NCI-H82 treated with DMSO at 0.1 percent for 48 hours (cell line): ENCODE measurements around the gene AK9.
"Not testable (repeated sequence)": the region's sequence is repeated elsewhere in the genome, so short reads cannot be mapped to it uniquely, and the experiment has no call there.

ENCODE experiments used
- DNase-seq: peaks from one replicate; lab custom pipeline; 2025; ENCODE audit not compliant: unreplicated experiment; lab: John Stamatoyannopoulos, UW

The AK9 gene

GRCh38 chr6:109690737-109691621 lies at the start of gene AK9, which contains the start of gene FIG4:
Gene AK9, minus strand, starts transcription at chr6:109691202. Its CDS starts 15,457 bp downstream, at chr6:109675745.
Gene FIG4, plus strand, starts transcription at chr6:109691296. Its CDS starts 140 bp downstream, at chr6:109691436.
- peak; percentile 92 for DNase-seq

- DNase-seq = no peak
Observed at GRCh38 chr6:109740787-109741186, 49.8 kb upstream of the AK9 start.

GRCh38 chr6:109739686-109740085 lies 48.7 kb upstream of the AK9 start:
- DNase-seq = no peak

- DNase-seq = no peak
Observed at GRCh38 chr6:109738667-109739066, 47.7 kb upstream of the AK9 start.

- DNase-seq = no peak
Observed at GRCh38 chr6:109738255-109738654, 47.3 kb upstream of the AK9 start.

- no peak for DNase-seq
Observed at GRCh38 chr6:109736273-109737025, 45.4 kb upstream of the AK9 start.

GRCh38 chr6:109725250-109725649 lies 34.2 kb upstream of the AK9 start:
- not testable (repeated sequence) for DNase-seq

GRCh38 chr6:109722564-109723254 lies 31.7 kb upstream of the AK9 start:
- DNase-seq = no peak

- no peak for DNase-seq
Observed at GRCh38 chr6:109722011-109722410, 31.0 kb upstream of the AK9 start.

- no peak for DNase-seq
Observed at GRCh38 chr6:109720311-109720710, 29.3 kb upstream of the AK9 start.

GRCh38 chr6:109718991-109719390 lies 28.0 kb upstream of the AK9 start:
- no peak for DNase-seq

GRCh38 chr6:109717971-109718370 lies 27.0 kb upstream of the AK9 start:
- no peak for DNase-seq

- no peak for DNase-seq
Observed at GRCh38 chr6:109715616-109716015, 24.6 kb upstream of the AK9 start.

GRCh38 chr6:109714611-109715010 lies 23.6 kb upstream of the AK9 start:
- no peak for DNase-seq

- peak; percentile 26 for DNase-seq
Observed at GRCh38 chr6:109714166-109714565, 23.2 kb upstream of the AK9 start.

GRCh38 chr6:109713097-109713496 lies 22.1 kb upstream of the AK9 start:
- DNase-seq = no peak

GRCh38 chr6:109708099-109708498 lies 17.1 kb upstream of the AK9 start:
- DNase-seq = not testable (repeated sequence)

GRCh38 chr6:109706513-109706912 lies 15.5 kb upstream of the AK9 start:
- DNase-seq = no peak

- peak; percentile 90 for DNase-seq
Observed at GRCh38 chr6:109705258-109705657, 14.3 kb upstream of the AK9 start.

- no peak for DNase-seq
Observed at GRCh38 chr6:109702791-109703190, 11.8 kb upstream of the AK9 start.

GRCh38 chr6:109701774-109702173 lies 10.8 kb upstream of the AK9 start:
- DNase-seq = peak; percentile 81
